HG03558 (cell line): Measurements from ENCODE around the gene FCAR.
"Not testable (repeated sequence)": the region's sequence is repeated elsewhere in the genome, so short reads cannot be mapped to it uniquely, and the experiment has no call there.

Experiments
- ATAC-seq: cut with Tn5 transposase; IDR thresholded peaks from one replicate; pipeline ENCODE4 v1.9.1; 2021; ENCODE audit warnings: moderate number of reproducible peaks; ENCODE audit not compliant: unreplicated experiment; ENCODE audit errors: extremely low read depth

The FCAR gene

DNA sequence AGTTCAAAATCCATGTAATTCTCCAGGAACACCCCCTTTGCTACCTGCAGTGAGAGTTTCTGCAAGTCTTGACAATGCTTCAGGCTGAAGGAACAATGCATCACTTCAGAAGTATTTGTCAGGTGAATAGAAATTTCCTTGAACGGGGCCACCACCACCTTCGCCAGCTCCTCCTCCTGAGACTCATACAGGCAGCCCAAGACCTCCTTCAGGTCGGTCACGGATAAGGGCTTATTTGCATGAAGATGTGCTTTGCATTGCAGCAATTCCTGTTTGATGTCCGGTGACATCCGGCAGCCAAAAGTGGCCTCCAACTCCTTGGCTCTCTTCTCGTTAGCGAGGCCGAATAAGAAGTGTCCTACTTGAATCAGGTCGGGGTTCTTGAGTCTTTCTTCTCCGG, 64.9 kb downstream of the FCAR start:
- no peak for ATAC-seq

DNA sequence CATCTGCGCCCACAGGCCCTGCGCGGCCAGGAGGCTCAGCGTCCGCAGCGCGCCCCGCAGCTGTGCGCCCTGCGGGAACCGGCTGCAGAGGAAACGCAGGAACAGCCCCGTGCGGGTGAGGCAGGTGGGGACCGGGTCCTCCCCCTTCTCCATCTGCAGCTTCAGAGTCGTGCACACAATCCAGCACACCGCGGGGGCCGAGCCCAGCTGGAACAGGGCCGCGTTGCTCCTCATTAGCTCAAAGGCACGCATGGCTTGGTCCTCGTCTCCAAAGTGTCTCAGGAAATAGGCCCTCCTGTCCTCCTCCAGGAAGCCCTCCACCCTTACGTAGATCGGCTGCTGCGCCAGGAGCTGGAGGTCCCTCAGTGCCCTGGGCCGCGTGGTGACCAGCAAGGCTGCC, 65.5 kb downstream of the FCAR start:
- not testable (repeated sequence) for ATAC-seq
